ENCODE data around the gene POLA2. TPM values are rescaled to one million over a fixed set of nuclear protein-coding genes. Genes with fewer than 3 reads are reported as not detected.

The POLA2 gene
- total and polyA plus RNA-seq, 9 of the 15 experiments (the other 6 are each of a cell fraction or from before 2014, with no cell fraction given) = 2.7 to 134 (median 44.4) TPM

- DNase-seq (ENCODE audit: extremely low read depth in 1 of 4, low spot score in 3 of 4) (no peak), FAIRE-seq (no peak), ATAC-seq (no peak)
- CTCF ChIA-PET (ENCODE audit: low intra/inter-chr PET ratio) = no interaction called here
- Histone ChIP-seq H3K9me1 (ENCODE audit: control insufficient read depth, insufficient read depth, low read length) (no peaks in the 10 kb centered on the region), H3K9ac (ENCODE audit: insufficient read depth in 1 of 2, low read depth in 2 of 2, low read length in 2 of 2) (no peak overlapping the region), H2AFZ (ENCODE audit: low read depth, low read length) (no peak overlapping the region), H3K9me3 (replicated peaks; ENCODE audit: control insufficient read depth, insufficient read depth, low read depth, low read length) (no peaks in the 10 kb centered on the region), H3K36me3 (ENCODE audit: control insufficient read depth, insufficient read depth, low read length) (peaks cover 24% of the 10 kb centered on the region; the same call in 2 of the 3 replicates), H4K20me1 (replicated peaks; ENCODE audit: control insufficient read depth, insufficient read depth, low read length) (0 out of 2 replicates have a peak, but pooled peaks cover 3% of the 10 kb centered on the region), H3K4me3 (no peak overlapping the region), H3K4me2 (ENCODE audit: insufficient read depth, low read length) (no peak overlapping the region), H3K27ac (ENCODE audit: extremely low read depth, low read depth, low read length) (no peak overlapping the region), H3K27me3 (ENCODE audit: control insufficient read depth in 2 of 2, insufficient read depth in 2 of 2, low read length in 2 of 2) (no peaks in the 10 kb centered on the region), H3K79me2 (ENCODE audit: control insufficient read depth, insufficient read depth, low read length) (peaks cover 20% of the 10 kb centered on the region; the same call in 2 of the 3 replicates), H3K4me1 (replicated peaks in 1 of 2; ENCODE audit: control insufficient read depth in 2 of 2, insufficient read depth in 2 of 2, low read length in 2 of 2) (peaks cover 12 to 27% of the 10 kb centered on the region in 2 experiments; a peak in 4 of 5 replicates)
- in situ Hi-C loops (cut with MboI) (no loop called here), intact Hi-C loops (cut with micrococcal nuclease) (no loop called here)
- POLR2A ChIA-PET = interaction anchor here (0.6 to 1.2 kb wide), 3 partner anchors 11 to 61 kb away, joined by 3 read pairs; partner anchors contain the start of gene POLA2
- WGBS (ENCODE audit: insufficient coverage, low coverage, missing lambda C conversion rate) = 86% methylated on average over 19 of the region's 22 CpGs
- TF ChIP-seq SMARCC2 (IDR thresholded peaks at IDR 0.05; ENCODE audit: low read depth) (no peak), SAFB (IDR thresholded peaks at IDR 0.05; ENCODE audit: borderline replicate concordance, low read depth, low read length) (no peak), ZNF316 (IDR thresholded peaks at IDR 0.05) (no peak), MCM3 (IDR thresholded peaks at IDR 0.05) (no peak), SPI1 (IDR thresholded peaks at IDR 0.05; ENCODE audit: borderline replicate concordance, low read depth, low read length) (no peak), CEBPB (tag; IDR thresholded peaks at IDR 0.05) (no peak)
- BruUV-seq (replicated peaks) = no TSS peak
These were observed 58.8 kb downstream of the POLA2 start for GRCh38 chr11:65320386-65321075.
